Epithelial cell of proximal tubule (primary cell): ENCODE data around the gene MT1M. TPM values are rescaled to one million over a fixed set of nuclear protein-coding genes. Genes with fewer than 3 reads are reported as not detected.

ENCODE experiments used
- DNase-seq: peaks from one replicate; pipeline ENCODE4 v3.0.0-alpha.2; 2011; ENCODE audit warnings: low read depth
- H3K4me3 ChIP-seq: 2 replicates; pipeline ENCODE4 v1.5.1; 2011; ENCODE audit warnings: low read depth, mild to moderate bottlenecking, low read length
- CTCF ChIP-seq: conservative IDR thresholded peaks from 2 replicates; pipeline ENCODE4 v1.5.1; 2012; ENCODE audit warnings: low read depth, mild to moderate bottlenecking, low read length
- total RNA-seq: library from RNA; depleted of rRNA; stranded (reverse); fragments of >200 nt; gene quantifications from 2 replicates; pipeline ENCODE4 v1.2.3, GENCODE V29; 2015

The MT1M gene
- total RNA-seq, 1 donor from 2014 or later: 124 TPM

GRCh38 chr16:56641166-56641565 is 8.7 kb downstream of the MT1M start:
- no peak for TF ChIP-seq CTCF
- no peak overlapping the region for H3K4me3 ChIP-seq

GRCh38 chr16:56643080-56643778 is 10.8 kb downstream of the MT1M start:
- peak; percentile 55 for TF ChIP-seq CTCF
- peak overlapping the region; percentile 43 for H3K4me3 ChIP-seq
- DNase-seq: no peak

More at GRCh38 chr16:56641166-56641565, 8.7 kb downstream of the MT1M start:
- no peak for DNase-seq

GRCh38 chr16:56643833-56644232 is 11.4 kb downstream of the MT1M start:
- TF ChIP-seq CTCF: no peak
- no peak for DNase-seq
- peak overlapping the region; percentile 43 for H3K4me3 ChIP-seq

- no peak overlapping the region for H3K4me3 ChIP-seq
- no peak for TF ChIP-seq CTCF
- DNase-seq: no peak
Measured at GRCh38 chr16:56645311-56645710, 12.9 kb downstream of the MT1M start.

- no peak for DNase-seq
- TF ChIP-seq CTCF: no peak
- H3K4me3 ChIP-seq: no peak overlapping the region
Measured at GRCh38 chr16:56645838-56646237, 13.4 kb downstream of the MT1M start.

GRCh38 chr16:56647641-56648431 is 15.4 kb downstream of the MT1M start:
- DNase-seq: no peak
- no peak overlapping the region for H3K4me3 ChIP-seq
- no peak for TF ChIP-seq CTCF

GRCh38 chr16:56649271-56649670 is 16.8 kb downstream of the MT1M start:
- DNase-seq: no peak
- TF ChIP-seq CTCF: no peak
- no peak overlapping the region for H3K4me3 ChIP-seq
